NCI-H2107 (cell line): ENCODE results near the gene RASGRP2.
A peak's percentile ranks its signal among the peaks of the same experiment; 100 is the strongest.

Experiments used
- DNase-seq: peaks from one replicate; lab custom pipeline; 2025; lab: John Stamatoyannopoulos, UW

Gene RASGRP2

DNA sequence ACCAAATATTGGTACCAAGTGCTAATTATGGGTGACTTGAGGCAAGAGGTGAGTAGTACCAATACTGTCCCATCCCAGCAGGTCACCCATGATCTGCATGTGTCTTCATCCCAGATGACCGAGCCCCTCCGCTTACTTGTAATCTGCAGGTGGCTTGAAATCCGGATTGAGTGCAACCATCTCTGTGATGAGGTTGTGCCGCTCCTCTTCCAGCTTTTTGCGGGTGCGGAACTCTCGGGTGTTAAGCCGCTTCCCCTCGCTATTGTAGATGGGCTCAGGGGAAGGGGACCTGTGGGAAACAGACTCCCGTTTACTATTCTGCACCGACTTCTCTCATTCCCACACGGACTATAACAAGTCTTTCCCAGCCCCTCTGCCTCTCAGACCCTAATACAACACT, 26.2 kb upstream of the RASGRP2 start:
- no peak for DNase-seq

DNA sequence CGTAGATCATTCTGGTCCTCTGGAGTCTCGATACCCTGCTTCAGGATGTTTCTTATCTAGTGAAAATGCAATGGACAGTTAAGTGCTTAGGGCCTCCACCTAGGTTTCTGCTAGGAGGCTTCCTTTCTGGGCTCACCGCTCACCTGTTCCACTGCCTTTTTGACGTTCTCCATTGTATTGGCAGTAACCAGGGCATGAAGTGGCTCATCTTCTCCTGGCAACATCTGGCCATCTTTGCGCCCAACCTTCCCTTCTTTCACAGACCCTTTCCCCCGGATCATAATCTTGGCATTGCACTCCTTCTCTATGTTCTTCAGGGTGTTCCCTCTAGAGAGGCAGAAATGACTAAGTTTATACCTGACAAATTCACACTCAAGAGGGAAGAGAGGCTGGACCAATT, 25.3 kb upstream of the RASGRP2 start:
- no peak for DNase-seq

DNA sequence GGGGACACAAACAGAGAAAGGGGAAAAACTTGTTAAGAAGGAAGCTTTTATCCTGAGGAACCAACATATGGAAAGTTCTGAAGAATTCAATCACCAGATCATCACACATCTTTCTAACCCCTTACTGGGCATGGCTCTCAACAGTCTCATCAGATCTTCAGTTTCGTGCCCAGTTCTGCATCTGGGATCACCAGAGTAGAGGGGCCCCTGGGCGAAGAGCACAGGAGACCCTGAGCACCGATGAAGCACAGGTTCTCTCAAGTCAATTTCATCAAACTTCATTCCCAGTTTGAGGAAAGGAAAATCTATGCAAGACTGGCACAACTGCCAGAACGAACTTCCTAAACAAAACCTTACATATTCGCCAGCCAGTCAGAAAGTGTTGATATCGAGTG, 24.4 kb upstream of the RASGRP2 start:
- no peak for DNase-seq

DNA sequence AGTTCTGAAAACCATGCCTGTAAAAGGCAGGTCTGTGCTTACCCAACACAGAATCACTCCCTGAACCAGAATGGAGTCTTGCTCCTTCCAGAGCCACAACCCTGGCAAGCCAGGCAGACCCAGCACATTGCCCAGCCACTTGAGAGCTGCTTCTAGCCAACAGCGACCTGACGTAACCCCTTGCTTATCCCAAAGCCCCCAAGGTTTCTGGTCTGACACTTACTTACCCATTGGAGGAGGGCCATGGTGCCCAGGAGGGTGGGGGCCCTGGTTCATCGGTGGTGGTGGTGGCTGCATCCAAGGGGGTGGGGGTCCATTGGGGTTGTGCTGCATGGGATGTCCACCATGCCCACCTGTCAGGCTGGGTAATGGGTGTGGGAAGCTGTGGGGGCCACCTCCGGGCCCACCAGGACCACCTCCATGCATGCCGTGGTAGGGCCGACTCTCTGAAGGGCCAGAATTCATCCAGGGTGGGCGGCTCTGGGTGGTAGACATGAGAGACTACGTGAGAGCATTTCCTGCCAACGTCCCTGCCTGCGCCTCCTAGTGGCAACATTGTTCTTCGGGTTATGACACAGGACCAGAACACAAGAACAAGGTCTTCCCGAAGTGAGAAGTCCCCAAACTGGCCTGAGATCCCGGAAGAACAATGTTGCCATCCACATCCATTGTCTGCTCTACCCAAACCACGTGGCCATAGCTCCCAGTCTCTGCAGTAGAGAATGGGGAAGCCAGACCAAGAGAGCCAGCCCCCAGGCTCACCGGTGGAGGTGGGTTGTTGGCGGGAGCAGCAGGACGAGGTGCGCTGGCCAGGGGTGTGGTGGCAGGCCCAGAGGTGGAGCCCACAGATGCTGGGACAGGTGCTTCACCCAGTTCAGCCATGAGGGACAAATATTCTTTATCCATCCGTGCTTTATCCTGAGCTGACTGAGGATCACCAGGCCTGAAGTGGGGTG, 23.7 kb upstream of the RASGRP2 start:
- DNase-seq, result no peak

DNA sequence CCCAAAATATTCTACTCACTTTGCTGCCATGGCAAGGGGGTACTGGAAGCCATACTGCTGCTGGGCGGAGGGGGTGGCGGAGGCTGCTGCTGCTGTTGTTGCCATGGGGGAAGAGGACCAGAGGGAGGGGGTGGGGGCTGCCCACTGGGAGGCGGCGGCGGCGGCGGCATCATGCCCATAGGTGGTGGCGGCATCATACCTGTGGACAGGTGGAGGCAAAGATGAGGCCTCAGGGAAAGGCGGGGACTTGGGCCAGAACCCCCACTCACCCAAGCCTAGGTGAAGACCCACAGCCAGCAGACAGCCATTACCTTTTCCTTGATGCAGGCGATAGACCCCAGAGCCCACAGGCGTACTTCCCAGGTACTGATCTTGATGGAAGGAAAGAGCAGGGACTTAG, 22.9 kb upstream of the RASGRP2 start:
- no peak for DNase-seq

DNA sequence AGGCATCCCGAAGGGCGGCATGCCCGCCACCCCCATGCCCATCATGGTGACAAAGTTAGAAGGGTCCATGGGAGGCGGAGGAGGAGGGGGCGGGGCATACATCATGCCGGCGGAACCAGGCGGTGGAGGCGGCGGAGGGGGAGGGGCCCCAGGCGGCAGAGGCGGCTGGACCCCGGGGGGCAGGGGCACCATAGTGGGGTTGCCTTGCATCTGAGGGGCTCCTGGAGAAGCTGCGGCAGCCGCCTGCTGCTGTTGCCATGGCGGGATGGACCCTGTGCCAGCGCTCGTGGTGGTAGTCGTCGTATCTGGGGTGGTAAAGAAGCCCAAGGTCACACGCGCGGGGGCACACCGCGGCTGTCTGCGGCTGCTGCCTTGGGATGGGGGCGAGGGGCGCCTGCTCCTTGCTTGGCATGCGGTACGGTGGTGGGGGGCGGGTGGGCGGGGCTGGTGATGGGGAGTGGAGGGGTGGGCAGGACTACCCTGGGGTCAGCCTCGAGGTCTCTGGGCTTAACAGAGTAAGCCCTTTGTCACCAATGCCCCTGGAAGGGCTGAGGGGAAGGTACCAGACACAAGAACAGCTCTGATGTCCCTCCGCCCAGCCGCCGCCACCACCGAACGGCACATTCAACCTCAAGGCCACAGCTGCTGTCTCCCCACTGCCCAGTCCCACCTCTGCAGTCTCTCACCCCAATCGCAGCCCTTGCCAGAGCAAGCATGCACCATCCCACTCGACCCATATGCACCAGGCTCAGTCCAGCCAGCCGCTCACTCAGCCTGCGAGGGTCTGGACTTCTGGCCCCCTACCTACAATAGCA, 22.1 kb upstream of the RASGRP2 start:
- no peak for DNase-seq

DNA sequence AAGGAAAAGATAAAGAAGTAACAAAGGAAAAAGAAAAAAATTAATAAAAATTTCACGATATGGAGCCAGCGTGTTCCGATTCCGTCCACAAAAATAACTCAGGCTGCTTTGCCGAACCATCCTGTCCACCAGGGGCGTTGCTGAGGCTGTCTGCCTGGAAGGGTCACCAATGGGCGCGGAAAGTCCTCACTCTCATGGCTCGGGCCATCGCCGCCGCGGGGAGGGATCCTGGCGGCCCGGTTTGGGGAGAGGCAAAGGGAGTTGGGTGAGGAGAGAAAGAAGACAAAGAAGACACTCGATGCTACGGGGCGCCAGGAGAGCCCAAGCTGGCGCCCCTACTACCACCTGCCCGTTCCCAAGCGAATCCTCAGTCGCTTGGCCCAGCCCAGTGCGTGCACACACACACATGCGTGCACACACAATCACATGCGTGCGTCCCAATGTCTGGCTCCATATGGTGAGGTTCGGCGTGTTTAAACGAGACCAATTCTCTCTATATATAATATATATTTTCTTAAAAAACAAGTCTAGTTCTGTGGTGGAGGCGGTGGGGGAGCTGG, 21.4 kb upstream of the RASGRP2 start:
- DNase-seq, result no peak

DNA sequence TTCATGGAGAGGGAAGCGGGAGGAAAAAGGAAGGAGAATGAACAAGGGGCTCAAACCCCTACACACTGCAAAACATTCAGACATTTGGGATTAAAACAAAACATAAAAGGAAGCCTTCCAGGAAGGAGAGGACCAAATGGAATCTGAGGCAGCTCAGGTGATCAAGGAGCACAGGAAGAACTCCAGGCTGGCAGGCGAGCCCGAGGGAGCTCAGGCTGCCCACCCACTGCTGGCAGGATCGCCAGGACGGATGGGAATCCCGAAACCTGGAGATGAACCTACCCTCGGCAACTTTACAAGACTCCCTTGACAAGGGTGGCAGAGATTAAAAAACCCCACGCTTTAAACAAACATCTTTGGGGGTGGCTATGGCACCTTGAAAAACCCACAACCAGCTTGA, 20.8 kb upstream of the RASGRP2 start:
- DNase-seq, result no peak

DNA sequence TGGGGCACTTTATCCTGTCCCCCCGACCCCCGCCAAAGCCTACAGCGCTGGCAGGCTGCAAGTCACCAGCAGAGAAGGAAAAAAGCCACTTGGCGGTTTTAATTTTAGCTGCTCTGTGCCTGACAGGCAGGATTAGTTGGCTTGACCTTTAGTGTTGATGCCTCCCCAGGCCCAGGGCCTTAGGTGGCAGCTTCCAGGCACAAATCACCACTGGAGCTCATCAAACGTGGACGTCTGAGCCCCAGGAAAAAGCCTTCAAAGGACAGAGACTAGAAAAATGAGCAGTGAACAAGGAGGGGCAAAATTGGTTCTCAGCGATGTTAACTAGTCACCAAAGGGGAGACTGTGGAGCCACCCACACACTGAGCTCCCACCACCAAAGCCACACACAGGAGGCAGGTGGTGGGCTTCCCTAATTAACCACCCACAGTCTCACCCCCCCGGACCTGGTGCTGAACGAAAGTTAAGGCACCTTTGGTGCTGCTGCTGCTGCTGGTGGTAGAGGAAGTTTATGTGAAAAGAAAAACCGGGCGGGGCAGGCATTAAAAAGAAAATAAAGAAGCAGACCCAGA, 20.2 kb upstream of the RASGRP2 start:
- DNase-seq, result no peak

DNA sequence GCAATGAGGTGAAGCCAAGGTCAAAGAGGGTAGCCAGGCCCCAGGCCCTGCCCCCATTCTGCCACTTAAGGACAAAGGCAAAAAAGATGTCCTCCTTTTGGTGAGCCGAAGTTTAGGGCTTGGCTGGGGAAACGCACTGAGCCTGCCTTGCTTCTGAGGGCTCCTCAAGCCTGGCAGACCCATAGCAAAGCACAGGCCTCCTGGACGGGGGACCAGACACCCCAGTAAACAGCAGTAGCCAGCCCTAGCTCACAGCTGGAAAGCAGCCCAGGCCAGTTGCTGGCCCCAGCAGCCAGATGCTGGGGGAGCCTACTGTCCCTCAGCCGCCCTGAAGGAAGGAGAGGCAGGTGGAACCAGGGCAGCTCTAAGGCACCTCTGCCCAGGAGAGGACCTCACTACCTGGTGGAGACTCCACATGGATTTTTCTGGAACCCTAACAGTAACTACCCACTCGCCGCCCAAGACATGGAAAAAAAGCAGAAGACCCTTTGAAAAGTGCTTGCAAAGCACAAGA, 19.6 kb upstream of the RASGRP2 start:
- DNase-seq, result no peak

DNA sequence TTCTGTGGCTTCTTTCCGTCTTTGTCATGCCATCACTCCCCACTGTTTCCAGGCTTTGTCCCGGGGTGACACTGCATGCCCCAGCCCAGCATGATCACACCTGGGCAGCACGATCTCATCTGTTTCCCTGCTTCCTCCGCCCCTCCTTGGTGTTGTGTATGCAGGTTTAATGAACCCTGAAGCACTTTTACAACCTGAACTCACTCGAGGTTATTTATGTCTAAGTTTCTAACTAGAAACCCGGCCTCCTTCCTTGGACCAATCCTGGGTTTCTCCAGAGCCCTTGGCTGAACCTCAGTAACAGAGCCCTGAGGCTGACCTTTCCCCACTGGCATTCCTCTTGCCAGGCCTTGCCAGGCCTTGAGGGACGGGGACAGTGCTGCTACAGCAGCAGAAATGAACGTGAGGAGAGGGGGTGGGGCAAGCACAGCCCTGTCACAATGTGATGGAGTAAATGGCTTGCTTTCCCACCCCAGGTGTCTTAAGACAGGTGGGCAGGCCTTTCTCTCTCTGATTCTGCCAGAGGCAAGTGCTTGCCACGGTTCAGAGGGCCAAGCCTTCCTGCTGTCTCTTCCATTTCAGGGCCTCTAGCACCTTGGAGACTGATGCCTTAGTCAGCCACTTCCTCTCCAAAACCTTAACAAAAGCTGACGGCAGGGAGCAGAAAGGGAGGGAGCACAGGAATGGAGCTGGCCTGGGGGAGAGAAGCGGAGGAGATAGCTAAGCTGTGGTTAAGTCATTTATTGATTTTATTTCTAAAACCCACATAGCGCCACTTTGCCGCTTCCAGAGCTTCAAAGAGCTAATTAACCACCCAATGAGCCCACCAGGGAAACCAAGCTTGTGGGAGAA, 19.0 kb upstream of the RASGRP2 start:
- DNase-seq, result peak; percentile 36

DNA sequence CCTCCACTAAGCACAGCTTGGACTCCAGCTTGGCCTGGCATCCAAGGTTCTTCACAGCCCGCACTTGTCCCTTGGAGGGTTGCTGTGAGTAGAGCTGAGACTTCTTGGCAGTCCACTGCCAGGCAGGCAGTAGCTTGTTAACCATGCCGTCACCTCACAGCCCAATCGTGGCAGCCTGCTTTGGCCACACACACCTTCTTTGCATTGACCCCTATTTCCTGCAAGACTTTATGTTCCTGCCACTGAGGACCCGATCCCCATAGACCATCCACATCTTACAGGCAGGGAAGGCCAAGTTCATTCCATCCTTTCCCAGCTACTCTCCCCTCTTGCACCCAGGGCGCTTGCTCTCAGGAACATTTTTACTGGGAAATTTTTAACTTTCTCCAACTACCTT, 18.3 kb upstream of the RASGRP2 start:
- no peak for DNase-seq

DNA sequence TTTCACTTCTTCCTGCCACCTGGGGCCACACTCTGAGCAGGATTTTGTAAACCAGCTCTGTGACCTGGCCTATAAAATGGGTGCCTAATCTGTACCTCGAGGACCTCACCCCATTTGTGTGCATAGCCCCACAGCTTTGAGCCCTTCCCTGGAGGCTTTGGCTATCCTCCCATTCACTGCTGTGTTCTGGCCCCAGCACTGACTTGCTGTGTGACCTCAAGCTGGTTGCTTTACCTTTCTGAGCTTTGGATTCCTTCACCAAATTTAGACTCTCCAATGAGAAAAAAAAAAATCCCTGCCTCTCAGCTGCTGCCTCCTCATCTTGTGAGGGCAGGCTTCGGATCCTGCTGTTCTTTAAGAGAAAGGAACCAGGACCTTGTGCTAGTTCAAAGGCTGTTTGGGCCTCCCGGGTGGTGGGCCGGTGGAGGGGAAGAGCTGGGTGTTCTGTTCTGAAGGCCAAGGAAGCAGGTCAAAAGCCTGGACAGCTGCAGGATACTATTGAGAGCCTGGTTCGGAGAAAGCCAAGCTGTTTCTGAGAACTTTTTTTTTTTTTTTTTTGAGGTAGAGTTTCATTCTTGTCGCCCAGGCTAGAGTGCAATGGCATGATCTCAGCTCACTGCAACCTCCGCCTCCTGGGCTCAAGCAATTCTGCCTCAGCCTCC, 16.9 kb upstream of the RASGRP2 start:
- DNase-seq, result no peak

DNA sequence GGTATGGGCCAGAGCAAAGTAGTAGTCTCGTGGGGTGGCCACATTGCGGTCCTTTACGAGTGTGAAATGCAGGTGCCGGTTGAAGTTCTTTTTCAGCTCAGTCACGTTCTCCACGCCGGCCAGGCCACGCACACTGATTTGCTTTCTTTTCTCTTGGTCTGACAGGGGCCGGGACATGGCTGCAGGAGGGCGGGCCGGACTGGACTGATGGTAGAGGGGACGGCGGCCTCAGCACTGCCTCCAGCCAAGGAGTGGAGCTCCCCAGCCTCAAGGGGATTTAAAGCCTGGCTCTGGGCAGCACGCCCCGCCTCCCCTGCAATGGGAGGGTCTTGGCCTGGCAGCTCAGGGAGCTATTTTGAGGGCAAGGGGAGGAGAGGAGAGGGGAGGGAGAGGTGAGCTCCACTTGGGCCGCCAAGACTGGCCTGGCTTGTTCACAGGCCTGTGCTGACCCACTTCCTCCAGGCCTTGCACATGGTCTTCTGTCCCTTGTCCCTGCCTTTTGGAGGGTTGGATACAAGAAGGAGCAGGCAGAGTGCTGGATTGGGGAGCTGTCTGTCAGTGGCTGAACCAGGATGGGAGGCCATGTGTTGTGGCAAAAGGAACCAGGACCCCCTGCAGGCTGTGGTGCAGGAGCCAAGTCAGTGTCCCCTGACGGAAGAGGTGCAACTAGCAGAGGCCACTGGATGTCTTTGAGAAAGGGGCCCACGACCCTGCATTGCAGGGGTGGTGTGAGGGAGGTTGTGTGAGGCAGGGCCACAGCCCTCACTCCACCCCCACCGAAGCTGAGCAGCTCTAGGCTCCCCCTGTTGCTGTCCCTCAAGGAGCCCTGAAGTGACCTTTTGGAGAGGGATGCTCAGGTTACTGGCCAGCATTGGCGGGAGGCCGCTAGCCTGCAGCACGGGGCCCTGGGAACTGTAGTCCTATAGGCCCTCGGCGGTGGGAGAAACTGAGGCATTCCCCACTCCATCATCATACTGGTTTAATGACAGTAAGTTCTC, 16.1 kb upstream of the RASGRP2 start, which contains the start of gene PYGM:
PYGM (minus strand) TSS at position 253 of the 998 bp plus-strand sequence; CDS start at position 177, 76 bp downstream.
- DNase-seq, result no peak

DNA sequence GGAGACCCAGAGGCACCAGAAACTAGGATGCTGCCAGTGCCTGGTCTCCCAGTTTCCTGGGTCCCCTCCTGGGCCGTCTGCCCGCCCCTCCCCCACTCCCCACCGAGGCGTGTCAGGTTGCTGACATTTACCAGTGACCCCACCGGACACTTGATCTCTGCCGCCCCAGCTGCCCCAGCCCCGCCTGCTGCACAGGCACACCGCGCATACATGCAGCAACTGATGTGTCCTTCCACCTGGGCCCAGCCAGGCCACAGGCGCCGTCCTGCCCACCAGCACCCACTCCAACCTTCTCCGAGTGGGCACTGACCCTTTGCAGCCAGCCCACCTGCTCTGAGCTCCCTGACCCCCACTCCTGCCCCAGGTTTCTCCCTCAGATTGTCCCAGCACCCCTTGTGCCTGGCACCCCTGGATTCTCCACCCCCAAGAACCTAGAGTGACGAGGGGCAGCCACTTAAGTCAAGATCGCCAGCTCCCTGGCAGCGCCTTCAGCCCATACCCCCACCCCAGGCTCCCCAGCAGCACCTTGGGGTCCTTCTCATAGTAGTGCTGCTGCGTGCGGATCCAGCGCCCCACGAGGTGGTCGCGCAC, 15.3 kb upstream of the RASGRP2 start:
- no peak for DNase-seq

DNA sequence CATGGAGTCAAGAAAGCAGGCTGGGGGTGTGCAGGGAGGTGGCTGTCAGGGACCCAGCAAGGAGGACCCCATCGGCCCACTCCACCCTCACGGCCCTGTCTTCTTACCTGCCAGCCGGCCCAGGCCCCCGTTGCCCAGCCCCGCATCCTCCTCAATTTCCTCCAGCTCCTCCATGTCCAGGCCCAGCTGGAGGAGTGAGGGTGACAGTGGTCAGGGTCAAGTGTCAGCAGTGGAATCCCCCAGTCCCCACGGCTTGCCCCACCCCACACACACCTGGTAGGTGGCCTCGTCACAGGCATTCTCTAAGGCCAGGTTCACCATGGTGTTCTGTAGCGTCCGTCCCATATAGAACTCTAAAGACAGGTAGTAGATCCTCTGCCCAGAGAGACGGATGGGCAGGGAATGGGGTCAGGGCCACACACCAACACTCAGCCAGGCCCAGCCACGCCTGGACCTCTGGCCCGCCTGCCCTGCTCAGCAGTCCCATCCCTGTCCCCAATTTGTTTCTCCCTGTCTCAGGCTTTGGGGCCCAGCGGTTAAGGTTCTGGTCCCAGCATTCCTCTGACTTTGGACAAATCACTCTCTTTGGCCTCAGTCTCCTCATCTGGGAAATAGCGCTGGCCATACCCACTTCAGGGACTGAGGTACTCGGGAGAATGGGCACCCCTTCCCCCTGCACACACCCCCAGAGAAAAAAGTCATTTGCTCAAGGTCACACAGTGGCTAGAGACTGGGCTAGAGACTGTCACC, 14.6 kb upstream of the RASGRP2 start:
- no peak for DNase-seq

DNA sequence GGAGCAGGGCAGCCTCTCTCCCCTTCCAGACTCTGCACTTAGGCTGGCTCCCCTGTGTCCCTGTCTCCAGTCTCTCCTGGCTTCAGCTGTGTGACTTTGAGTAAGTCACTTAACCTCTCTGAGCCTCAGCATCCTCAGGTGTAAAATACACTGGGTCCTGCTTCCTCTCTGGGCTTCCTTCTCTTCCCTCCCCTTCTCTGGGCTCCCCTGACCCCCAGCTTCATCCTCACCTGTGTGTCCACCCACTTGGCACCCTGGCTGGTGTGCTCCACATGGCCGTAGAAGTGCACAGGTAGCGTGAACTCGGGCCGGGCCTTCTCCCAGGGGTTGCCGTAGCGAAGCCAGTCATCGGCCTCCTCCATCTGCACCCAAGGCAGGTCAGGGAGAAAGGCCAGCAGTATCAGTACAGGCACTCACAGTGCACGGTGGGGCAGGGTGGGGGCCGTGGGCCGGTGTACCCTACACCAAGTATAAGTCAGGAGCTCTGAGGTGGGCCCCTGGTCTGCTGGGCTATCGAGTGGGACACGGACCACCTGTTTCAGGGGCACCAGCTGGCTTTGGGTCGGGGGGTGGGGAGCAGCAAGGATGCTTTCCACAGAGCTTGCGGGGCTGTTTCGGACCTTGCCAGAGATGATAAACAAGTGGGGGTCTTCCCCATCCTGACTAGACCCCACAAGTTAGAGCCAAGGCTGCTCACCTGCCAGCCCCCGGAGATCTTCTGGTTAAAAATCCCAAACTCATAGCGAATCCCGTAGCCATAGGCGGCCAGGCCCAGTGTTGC, 13.8 kb upstream of the RASGRP2 start:
- no peak for DNase-seq
